CD14-positive monocyte (primary cell): ENCODE measurements around the gene PSD4. TPM values are rescaled to one million over a fixed set of nuclear protein-coding genes. Genes with fewer than 3 reads are reported as not detected.

Experiments used
- DNase-seq, 3 donors: peaks; one replicate each; pipeline ENCODE4 v3.0.0-alpha.2; 2011 to 2022
- H2AFZ ChIP-seq: 2 replicates; pipeline ENCODE4 v1.6.0; 2012; ENCODE audit warnings: mild to moderate bottlenecking, low read depth, low read length, inconsistent platforms; ENCODE audit not compliant: insufficient read depth, poor library complexity, severe bottlenecking
- H3K27ac ChIP-seq, 2 donors: 1 replicate in 1 of 2; 2 replicates in 1 of 2; pipeline ENCODE4 v1.5.1; 2012 to 2013; ENCODE audit warnings: low read length in 2 of 2, control low read depth in 1 of 2, inconsistent platforms in 1 of 2, low read depth in 1 of 2, mild to moderate bottlenecking in 1 of 2
- H3K27me3 ChIP-seq, 2 donors: one replicate each; pipeline versions ENCODE4 v1.6.0 to v1.6.1; 2011 to 2013; ENCODE audit warnings: low read length in 2 of 2; ENCODE audit not compliant: control insufficient read depth in 2 of 2, insufficient read depth in 2 of 2
- H3K36me3 ChIP-seq, 2 donors: replicated peaks in 1 of 2; 1 replicate in 1 of 2; 2 replicates in 1 of 2; pipeline versions ENCODE4 v1.5.1 to v1.6.1; 2012 to 2013; ENCODE audit warnings: low read length in 2 of 2, control low read depth in 1 of 2, inconsistent platforms in 1 of 2, mild to moderate bottlenecking in 1 of 2; ENCODE audit not compliant: insufficient read depth in 2 of 2, control insufficient read depth in 1 of 2
- H3K4me1 ChIP-seq, 2 donors: 1 replicate in 1 of 2; 2 replicates in 1 of 2; pipeline versions ENCODE4 v1.5.1 to v1.6.1; 2012 to 2013; ENCODE audit warnings: low read length in 2 of 2, control low read depth in 1 of 2, inconsistent platforms in 1 of 2, mild to moderate bottlenecking in 1 of 2, moderate library complexity in 1 of 2; ENCODE audit not compliant: insufficient read depth in 2 of 2, control insufficient read depth in 1 of 2
- H3K4me2 ChIP-seq: replicated peaks from 2 replicates; pipeline ENCODE3; 2012; ENCODE audit warnings: low read length, moderate library complexity, mild to moderate bottlenecking; ENCODE audit not compliant: poor library complexity, severe bottlenecking; ENCODE audit errors: extremely low read depth
- H3K4me3 ChIP-seq, 3 experiments: fragments of 200-600 bp in 1 of 3; sonication (generic) in 1 of 3; replicated peaks in 1 of 3; 1 replicate in 2 of 3; 2 replicates in 1 of 3; pipeline ENCODE4 v1.5.1; 2011 to 2013; ENCODE audit warnings: low read length in 3 of 3, mild to moderate bottlenecking in 3 of 3, control low read depth in 2 of 3, low read depth in 2 of 3, inconsistent platforms in 1 of 3, moderate library complexity in 1 of 3
- H3K79me2 ChIP-seq: 2 replicates; pipeline ENCODE4 v1.6.0; 2012; ENCODE audit warnings: mild to moderate bottlenecking, control low read depth, inconsistent platforms, low read length, moderate library complexity; ENCODE audit not compliant: insufficient read depth
- H3K9ac ChIP-seq: 2 replicates; pipeline ENCODE4 v1.6.0; 2017; ENCODE audit warnings: low read length, mild to moderate bottlenecking; ENCODE audit not compliant: insufficient read depth, poor library complexity, severe bottlenecking
- H3K9me3 ChIP-seq, 2 donors: replicated peaks in 1 of 2; 1 replicate in 1 of 2; 2 replicates in 1 of 2; pipeline versions ENCODE4 v1.5.1 to v1.6.1; 2012 to 2013; ENCODE audit warnings: low read length in 2 of 2, control low read depth in 1 of 2; ENCODE audit not compliant: control insufficient read depth in 1 of 2, insufficient read depth in 1 of 2
- H4K20me1 ChIP-seq: 2 replicates; pipeline ENCODE4 v1.6.0; 2012; ENCODE audit warnings: mild to moderate bottlenecking, low read length, control low read depth, moderate library complexity; ENCODE audit not compliant: insufficient read depth
- H3K27ac Mint-ChIP-seq, 7 donors: one replicate each; pipeline ENCODE4 v1.8.0; 2020; ENCODE audit warnings: mild to moderate bottlenecking in 7 of 7, mixed read lengths in 7 of 7, moderate library complexity in 6 of 7, inconsistent platforms in 2 of 7
- H3K27me3 Mint-ChIP-seq, 3 donors: one replicate each; pipeline ENCODE4 v1.8.0; 2021 to 2022; ENCODE audit warnings: low read depth in 3 of 3, mild to moderate bottlenecking in 3 of 3, mixed read lengths in 3 of 3, moderate library complexity in 3 of 3, inconsistent platforms in 1 of 3
- H3K36me3 Mint-ChIP-seq, 2 donors: one replicate each; pipeline ENCODE4 v1.8.0; 2020; ENCODE audit warnings: mixed read lengths in 2 of 2, inconsistent platforms in 1 of 2, mild to moderate bottlenecking in 1 of 2
- H3K4me1 Mint-ChIP-seq: one replicate; pipeline ENCODE4 v1.8.0; 2020; ENCODE audit warnings: mild to moderate bottlenecking, mixed read lengths
- H3K4me3 Mint-ChIP-seq, 2 donors: one replicate each; pipeline ENCODE4 v1.8.0; 2020; ENCODE audit warnings: mild to moderate bottlenecking in 2 of 2, mixed read lengths in 2 of 2, moderate library complexity in 1 of 2
- H3K9me3 Mint-ChIP-seq, 7 donors: one replicate each; pipeline ENCODE4 v1.8.0; 2020 to 2022; ENCODE audit warnings: mixed read lengths in 7 of 7, mild to moderate bottlenecking in 6 of 7, moderate library complexity in 6 of 7, inconsistent platforms in 2 of 7
- CTCF ChIP-seq: fragments of 200-600 bp; IDR thresholded peaks from one replicate; pipeline ENCODE4 v1.8.0; 2022; ENCODE audit warnings: antibody characterized with exemption, mild to moderate bottlenecking
- WGBS: methylation state at CpG from one replicate; pipeline ENCODE4 v1.1.5; 2013; ENCODE audit warnings: missing lambda C conversion rate; ENCODE audit not compliant: insufficient coverage; 5-methylcytosine and 5-hydroxymethylcytosine counted together
- intact Hi-C, 2 donors: fragments of 100-400 bp; cut with micrococcal nuclease; formaldehyde crosslinking; loops; one replicate each; pipeline versions ENCODE4 v1.15.0 to v1.15.1; 2023
- polyA plus RNA-seq, 3 donors: library from polyadenylated mRNA; depleted of rRNA in 1 of 3; unstranded in 2 of 3; stranded (reverse) in 1 of 3; fragments of 300-500 nt in 2 of 3; fragments of >200 nt in 1 of 3; fragmentation: Illumina TruSeq in 2 of 3; gene quantifications; 1 replicate in 2 of 3; 2 replicates in 1 of 3; pipeline ENCODE4 v1.2.3, GENCODE V29; 2012 to 2021

PSD4 gene
- polyA plus RNA-seq, 3 donors = 11.0 to 47.0 (median 18.2) TPM

DNA sequence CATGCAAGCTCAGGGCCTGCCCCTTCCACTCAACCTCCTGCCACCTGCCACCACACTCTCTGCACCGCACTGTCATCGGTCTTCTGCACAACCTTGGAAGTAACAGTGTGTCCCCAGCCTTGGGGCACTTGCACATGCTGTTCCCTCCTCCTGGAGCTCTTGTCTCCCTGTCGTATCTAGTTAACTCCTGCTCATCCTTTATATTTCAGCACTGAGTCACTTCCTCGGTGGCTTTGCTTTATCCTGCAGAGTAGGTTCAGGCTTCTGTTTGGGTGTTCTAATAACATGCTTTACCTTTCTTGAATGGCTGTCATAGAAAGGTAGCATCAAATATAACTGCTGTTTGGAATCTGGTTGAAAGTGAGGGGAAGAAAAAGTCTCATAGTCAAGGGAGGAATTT is 79.7 kb downstream of the PSD4 start:
- WGBS = 96% methylated on average over 2 of the region's 4 CpGs
- H3K4me3 Mint-ChIP-seq = no peak overlapping the region
- H2AFZ ChIP-seq = no peak overlapping the region
- H3K9me3 Mint-ChIP-seq = peaks cover 0 to 6% (median 2%) of the 10 kb centered on the region in 7 donors
- H3K27me3 ChIP-seq = no peaks in the 10 kb centered on the region
- H3K36me3 Mint-ChIP-seq = peaks cover 3 to 7% of the 10 kb centered on the region in 2 donors
- H3K9ac ChIP-seq = no peak overlapping the region
- H3K27me3 Mint-ChIP-seq = peaks cover 1 to 3% (median 2%) of the 10 kb centered on the region in 3 donors
- no peak overlapping the region for H3K4me2 ChIP-seq
- DNase-seq = no peak
- H3K9me3 ChIP-seq = no peaks in the 10 kb centered on the region
- H3K4me1 ChIP-seq = peaks cover 16 to 31% of the 10 kb centered on the region in 2 donors
- intact Hi-C loops = loop anchor here in 1 of 2 donors (5.0 kb wide), 1 partner anchor 114 kb away; no protein-coding TSS in a partner anchor
- TF ChIP-seq CTCF = no peak
- H3K4me1 Mint-ChIP-seq = peaks cover 40% of the 10 kb centered on the region
- no peaks in the 10 kb centered on the region for H3K79me2 ChIP-seq
- no peak overlapping the region for H3K27ac ChIP-seq
- H3K36me3 ChIP-seq = no peaks in the 10 kb centered on the region
- no peak overlapping the region for H3K27ac Mint-ChIP-seq
- no peaks in the 10 kb centered on the region for H4K20me1 ChIP-seq
- H3K4me3 ChIP-seq = no peak overlapping the region

DNA sequence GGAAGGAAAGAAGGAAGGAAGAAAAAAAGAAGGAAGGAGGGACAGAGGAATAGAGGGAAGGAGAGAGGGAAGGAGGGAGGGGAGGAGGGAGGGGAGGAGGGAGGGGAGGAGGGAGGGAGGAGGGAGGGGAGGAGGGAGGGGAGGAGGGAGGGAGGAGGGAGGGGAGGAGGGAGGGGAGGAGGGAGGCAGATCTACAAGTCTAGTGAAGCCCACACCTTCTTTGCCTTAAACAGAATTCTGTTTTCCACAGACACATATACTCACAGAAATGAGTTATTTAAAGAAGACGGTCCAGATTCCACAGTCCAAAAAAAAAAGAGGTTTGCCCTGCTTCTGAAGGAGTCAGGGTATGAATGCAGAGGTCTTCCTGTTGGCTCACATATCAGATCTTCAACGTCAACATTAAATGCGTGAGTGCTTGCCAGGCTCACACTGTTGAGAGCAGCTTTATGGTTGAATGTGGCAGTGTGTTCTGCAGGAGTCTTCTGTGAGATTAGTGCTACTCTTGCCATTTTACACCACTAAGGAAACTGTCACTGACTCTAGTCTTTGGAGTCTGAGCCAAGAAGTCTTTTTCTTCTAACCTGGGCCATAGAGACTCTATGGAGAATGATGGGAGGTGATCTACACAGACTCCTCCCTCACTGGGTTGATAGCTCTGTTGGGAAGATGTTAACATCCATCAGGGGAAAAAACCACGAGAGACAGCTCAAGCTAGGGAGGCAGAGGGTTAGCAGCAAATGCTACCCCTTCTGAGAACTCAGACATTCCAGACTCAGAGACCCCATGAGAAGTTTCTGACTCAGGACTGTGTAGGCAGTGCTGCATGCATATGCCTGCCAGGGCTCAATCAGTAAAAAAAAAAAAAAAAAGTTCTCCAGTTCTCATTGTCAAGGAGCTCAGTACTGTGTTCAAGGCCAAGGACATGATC is 81.6 kb downstream of the PSD4 start:
- Histone ChIP-seq H3K4me3 (no peak overlapping the region), H3K27ac (no peak overlapping the region), H3K9me3 (no peaks in the 10 kb centered on the region), H3K9ac (no peak overlapping the region), H3K36me3 (no peaks in the 10 kb centered on the region), H3K79me2 (no peaks in the 10 kb centered on the region), H3K27me3 (no peaks in the 10 kb centered on the region), H2AFZ (no peak overlapping the region), H3K4me1 (peaks cover 28 to 51% of the 10 kb centered on the region in 2 donors), H3K4me2 (no peak overlapping the region), H4K20me1 (no peaks in the 10 kb centered on the region)
- peak overlapping the region in 1 of 7 donors; percentile 20 for H3K27ac Mint-ChIP-seq
- peaks cover 1 to 3% (median 2%) of the 10 kb centered on the region in 3 donors for H3K27me3 Mint-ChIP-seq
- peaks cover 3 to 10% of the 10 kb centered on the region in 2 donors for H3K36me3 Mint-ChIP-seq
- WGBS = no CpG with 5 or more reads among the region's 4 CpGs
- intact Hi-C loops = no loop called here
- DNase-seq = no peak
- H3K4me3 Mint-ChIP-seq = no peak overlapping the region
- no peak for TF ChIP-seq CTCF
- H3K9me3 Mint-ChIP-seq = peaks cover 0 to 6% (median 2%) of the 10 kb centered on the region in 7 donors
- peaks cover 51% of the 10 kb centered on the region for H3K4me1 Mint-ChIP-seq
